Activated CD8-positive, alpha-beta memory T cell treated with anti-CD3 and anti-CD28 coated beads, Interleukin-2, amount 50 U/mL, for 24 hours (primary cell): ENCODE data around the gene GEN1.

Experiments
- DNase-seq: peaks from one replicate; pipeline ENCODE4 v3.0.0-alpha.2; 2020; ENCODE audit errors: extremely low read depth

GEN1 gene

GRCh38 chr2:17752892-17753802, 791 bp upstream of the GEN1 start:
- no peak for DNase-seq

GRCh38 chr2:17754773-17755425, 961 bp downstream of the GEN1 start:
- no peak for DNase-seq

- no peak for DNase-seq
Measured at GRCh38 chr2:17756668-17757067, 2.7 kb downstream of the GEN1 start.

GRCh38 chr2:17757321-17757720, 3.4 kb downstream of the GEN1 start:
- no peak for DNase-seq

GRCh38 chr2:17758118-17758517, 4.2 kb downstream of the GEN1 start:
- no peak for DNase-seq

- DNase-seq = no peak
Measured at GRCh38 chr2:17759805-17760204, 5.9 kb downstream of the GEN1 start.

- DNase-seq = no peak
Measured at GRCh38 chr2:17762451-17762850, 8.5 kb downstream of the GEN1 start.

GRCh38 chr2:17763641-17764333, 9.8 kb downstream of the GEN1 start:
- DNase-seq = no peak

- no peak for DNase-seq
Measured at GRCh38 chr2:17765398-17765797, 11.5 kb downstream of the GEN1 start.

GRCh38 chr2:17768894-17769293, 15.0 kb downstream of the GEN1 start:
- DNase-seq = no peak

- no peak for DNase-seq
Measured at GRCh38 chr2:17771956-17772355, 18.0 kb downstream of the GEN1 start.

- DNase-seq = no peak
Measured at GRCh38 chr2:17772532-17772931, 18.6 kb downstream of the GEN1 start.

- DNase-seq = no peak
Measured at GRCh38 chr2:17780546-17780945, 26.6 kb downstream of the GEN1 start.

GRCh38 chr2:17781482-17781881, 27.5 kb downstream of the GEN1 start:
- no peak for DNase-seq

GRCh38 chr2:17786727-17787126, 32.8 kb downstream of the GEN1 start:
- DNase-seq = no peak

- no peak for DNase-seq
Measured at GRCh38 chr2:17788773-17789172, 34.8 kb downstream of the GEN1 start.

- no peak for DNase-seq
Measured at GRCh38 chr2:17790536-17790935, 36.6 kb downstream of the GEN1 start.

GRCh38 chr2:17791121-17791816, 37.3 kb downstream of the GEN1 start:
- DNase-seq = no peak

GRCh38 chr2:17791817-17792130, 37.8 kb downstream of the GEN1 start:
- no peak for DNase-seq

- DNase-seq = no peak
Measured at GRCh38 chr2:17792515-17792914, 38.6 kb downstream of the GEN1 start.

GRCh38 chr2:17793296-17793695, 39.4 kb downstream of the GEN1 start:
- DNase-seq = no peak

- no peak for DNase-seq
Measured at GRCh38 chr2:17793803-17794354, 39.9 kb downstream of the GEN1 start.
